HEK293 (cell line): ENCODE data around the gene CHMP1A.
"Not testable (repeated sequence)": the region's sequence is repeated elsewhere in the genome, so short reads cannot be mapped to it uniquely, and the experiment has no call there.

Experiments used
- ZBTB17 ChIP-seq: fragments of 450-650 bp; formaldehyde crosslinking; IDR thresholded peaks from 2 replicates; pipeline ENCODE4 v1.5.1; 2016; ENCODE audit warnings: missing biosample characterization, missing genetic modification characterization
- ZBTB20 ChIP-seq: fragments of 450-650 bp; formaldehyde crosslinking; IDR thresholded peaks from 2 replicates; pipeline ENCODE4 v1.5.1; 2016; ENCODE audit warnings: missing biosample characterization, missing genetic modification characterization
- ZNF174 ChIP-seq: fragments of 450-650 bp; formaldehyde crosslinking; IDR thresholded peaks from 2 replicates; pipeline ENCODE4 v1.5.0; 2017; ENCODE audit warnings: missing biosample characterization, mild to moderate bottlenecking, missing genetic modification characterization
- ZNF791 ChIP-seq: fragments of 450-650 bp; formaldehyde crosslinking; IDR thresholded peaks from 2 replicates; pipeline ENCODE4 v1.5.1; 2016; ENCODE audit warnings: missing biosample characterization, missing genetic modification characterization
- TF ChIP-seq, protein P1 (sequence below): fragments of 450-650 bp; formaldehyde crosslinking; IDR thresholded peaks from 2 replicates; pipeline ENCODE4 v1.5.1; 2016; ENCODE audit warnings: missing biosample characterization, missing genetic modification characterization

DNA sequence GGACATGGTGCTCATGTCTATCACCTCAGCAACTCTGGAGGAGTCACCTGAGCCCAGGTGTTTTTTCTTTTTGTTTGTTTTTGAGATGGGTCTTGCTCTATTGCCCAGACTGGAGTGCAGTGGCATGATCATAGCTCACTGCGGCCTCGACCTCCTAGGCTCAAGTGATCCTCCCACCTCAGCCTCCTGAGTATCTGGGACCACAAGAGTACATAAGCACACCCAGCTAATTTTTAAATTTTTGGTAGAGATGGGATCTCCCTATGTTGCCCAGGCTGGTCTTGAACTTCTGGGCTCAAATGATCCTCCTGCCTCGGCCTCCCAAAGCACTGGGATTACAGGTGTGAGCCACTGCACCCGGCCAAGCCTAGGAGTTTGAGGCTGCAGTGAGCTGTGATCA, 32.1 kb upstream of the CHMP1A start:
- TF ChIP-seq, protein P1, sequence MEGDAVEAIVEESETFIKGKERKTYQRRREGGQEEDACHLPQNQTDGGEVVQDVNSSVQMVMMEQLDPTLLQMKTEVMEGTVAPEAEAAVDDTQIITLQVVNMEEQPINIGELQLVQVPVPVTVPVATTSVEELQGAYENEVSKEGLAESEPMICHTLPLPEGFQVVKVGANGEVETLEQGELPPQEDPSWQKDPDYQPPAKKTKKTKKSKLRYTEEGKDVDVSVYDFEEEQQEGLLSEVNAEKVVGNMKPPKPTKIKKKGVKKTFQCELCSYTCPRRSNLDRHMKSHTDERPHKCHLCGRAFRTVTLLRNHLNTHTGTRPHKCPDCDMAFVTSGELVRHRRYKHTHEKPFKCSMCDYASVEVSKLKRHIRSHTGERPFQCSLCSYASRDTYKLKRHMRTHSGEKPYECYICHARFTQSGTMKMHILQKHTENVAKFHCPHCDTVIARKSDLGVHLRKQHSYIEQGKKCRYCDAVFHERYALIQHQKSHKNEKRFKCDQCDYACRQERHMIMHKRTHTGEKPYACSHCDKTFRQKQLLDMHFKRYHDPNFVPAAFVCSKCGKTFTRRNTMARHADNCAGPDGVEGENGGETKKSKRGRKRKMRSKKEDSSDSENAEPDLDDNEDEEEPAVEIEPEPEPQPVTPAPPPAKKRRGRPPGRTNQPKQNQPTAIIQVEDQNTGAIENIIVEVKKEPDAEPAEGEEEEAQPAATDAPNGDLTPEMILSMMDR = not testable (repeated sequence)
- TF ChIP-seq ZNF174 (tag by site-specific recombination); ZBTB17 (tag by site-specific recombination); ZNF791; ZBTB20 (tag by site-specific recombination): not testable (repeated sequence)
